Panc1 (cell line): Measurements from ENCODE around the gene TRMT10A. TPM values are rescaled to one million over a fixed set of nuclear protein-coding genes. Genes with fewer than 3 reads are reported as not detected.

ENCODE experiments used
- ATAC-seq: fragments of 200-7000 bp; cut with Tn5 transposase; 2 replicates; pipeline ENCODE4 v1.9.1; 2020; ENCODE audit warnings: mild to moderate bottlenecking, moderate library complexity
- BruUV-seq: library from RNA; stranded (reverse); fragments of 400-500 nt; replicated peaks from 2 replicates; lab custom pipeline; 2021; lab: Mats Ljungman, UMichigan
- CTCF ChIA-PET: fragments of 300-600 bp; sonication (Branson Sonifier 250); formaldehyde crosslinking; loops from one replicate; lab custom pipeline; 2022; ENCODE audit warnings: antibody characterized with exemption; lab: Charles Lee
- POLR2A ChIA-PET: fragments of 300-600 bp; sonication (Branson Sonifier 250); formaldehyde crosslinking; loops from one replicate; lab custom pipeline; 2022; ENCODE audit warnings: antibody characterized with exemption; lab: Charles Lee
- DNase-seq: peaks from one replicate; pipeline ENCODE4 v3.0.0-alpha.2; 2010; ENCODE audit warnings: low read depth, low spot score
- H3K27ac ChIP-seq: 2 replicates; pipeline ENCODE4 v1.5.1; 2011; ENCODE audit warnings: mild to moderate bottlenecking, low read length, inconsistent platforms
- H3K27me3 ChIP-seq: fragments of 200-500 bp; sonication (Bioruptor generic); 2 replicates; pipeline ENCODE4 v1.6.0; 2014; ENCODE audit warnings: low read length, inconsistent platforms; ENCODE audit not compliant: control insufficient read depth, insufficient read depth
- H3K36me3 ChIP-seq: fragments of 200-500 bp; sonication (Bioruptor generic); 2 replicates; pipeline ENCODE4 v1.5.1; 2014; ENCODE audit warnings: inconsistent platforms, mild to moderate bottlenecking, low read length, moderate library complexity; ENCODE audit not compliant: control insufficient read depth, insufficient read depth
- H3K4me1 ChIP-seq: 2 replicates; pipeline ENCODE4 v1.5.1; 2011; ENCODE audit warnings: inconsistent platforms, mild to moderate bottlenecking, low read length, moderate library complexity; ENCODE audit not compliant: control insufficient read depth, insufficient read depth
- H3K4me3 ChIP-seq, 2 experiments: 2 replicates each; pipeline ENCODE4 v1.5.1; 2011 to 2012; ENCODE audit warnings: low read depth in 2 of 2, low read length in 2 of 2, mild to moderate bottlenecking in 2 of 2, inconsistent platforms in 1 of 2, moderate library complexity in 1 of 2
- H3K9me3 ChIP-seq: fragments of 200-500 bp; sonication (Bioruptor generic); 2 replicates; pipeline ENCODE4 v1.5.1; 2014; ENCODE audit warnings: low read depth, mild to moderate bottlenecking, inconsistent platforms, low read length, moderate library complexity; ENCODE audit not compliant: control insufficient read depth, insufficient read depth
- CTCF ChIP-seq: fragments of 450-650 bp; IDR thresholded peaks from 2 replicates; pipeline ENCODE4 v1.5.1; 2017; ENCODE audit warnings: mild to moderate bottlenecking
- POLR2AphosphoS5 ChIP-seq: IDR thresholded peaks from 2 replicates; pipeline ENCODE4 v1.6.1; 2012; ENCODE audit warnings: mild to moderate bottlenecking, low read depth, low read length, moderate library complexity
- SIN3A ChIP-seq: IDR thresholded peaks from 2 replicates; pipeline ENCODE4 v1.6.1; 2012; ENCODE audit warnings: low read depth, mild to moderate bottlenecking, low read length, moderate library complexity, borderline replicate concordance; ENCODE audit not compliant: insufficient read depth
- TCF7L2 ChIP-seq: IDR thresholded peaks from 2 replicates; pipeline ENCODE4 v1.6.1; 2011; ENCODE audit warnings: mild to moderate bottlenecking, low read depth, low read length, inconsistent platforms
- in situ Hi-C: cut with HindIII; loops from 2 replicates; pipeline ENCODE4 v1.10.0; 2016; ENCODE audit warnings: low sequenced_read_pairs, low pct_unique_long_range_greater_than_20kb
- intact Hi-C: fragments of 100-400 bp; cut with micrococcal nuclease; formaldehyde crosslinking; loops from one replicate; pipeline ENCODE4 v1.10.0; 2022; ENCODE audit not compliant: unreplicated experiment
- total RNA-seq: library from RNA; stranded (reverse); gene quantifications from one replicate; pipeline ENCODE4 v1.2.1, GENCODE V29; 2021; ENCODE audit not compliant: unreplicated experiment
- TF ChIP-seq, protein P1 (sequence below), 2 experiments: IDR thresholded peaks; 2 replicates each; pipeline ENCODE4 v1.6.1; 2011 to 2012; ENCODE audit warnings: low read depth in 2 of 2, control low read depth in 1 of 2, low read length in 1 of 2, mild to moderate bottlenecking in 1 of 2, moderate library complexity in 1 of 2; ENCODE audit not compliant: insufficient read depth in 1 of 2

TRMT10A gene
- total RNA-seq, 1 experiment from 2014 or later: 1.4 TPM

GRCh38 chr4:99540277-99540939 is 23.4 kb downstream of the TRMT10A start:
- ATAC-seq: no peak
- Histone ChIP-seq H3K4me3 (no peak overlapping the region), H3K27me3 (no peaks in the 10 kb centered on the region), H3K27ac (no peak overlapping the region), H3K9me3 (no peaks in the 10 kb centered on the region), H3K36me3 (no peaks in the 10 kb centered on the region), H3K4me1 (no peaks in the 10 kb centered on the region)
- ChIA-PET POLR2A (no interaction called here), CTCF (no interaction called here)
- in situ Hi-C loops (no loop called here), intact Hi-C loops (no loop called here)
- no TSS peak for BruUV-seq
- no peak for DNase-seq
- TF ChIP-seq, protein P1, sequence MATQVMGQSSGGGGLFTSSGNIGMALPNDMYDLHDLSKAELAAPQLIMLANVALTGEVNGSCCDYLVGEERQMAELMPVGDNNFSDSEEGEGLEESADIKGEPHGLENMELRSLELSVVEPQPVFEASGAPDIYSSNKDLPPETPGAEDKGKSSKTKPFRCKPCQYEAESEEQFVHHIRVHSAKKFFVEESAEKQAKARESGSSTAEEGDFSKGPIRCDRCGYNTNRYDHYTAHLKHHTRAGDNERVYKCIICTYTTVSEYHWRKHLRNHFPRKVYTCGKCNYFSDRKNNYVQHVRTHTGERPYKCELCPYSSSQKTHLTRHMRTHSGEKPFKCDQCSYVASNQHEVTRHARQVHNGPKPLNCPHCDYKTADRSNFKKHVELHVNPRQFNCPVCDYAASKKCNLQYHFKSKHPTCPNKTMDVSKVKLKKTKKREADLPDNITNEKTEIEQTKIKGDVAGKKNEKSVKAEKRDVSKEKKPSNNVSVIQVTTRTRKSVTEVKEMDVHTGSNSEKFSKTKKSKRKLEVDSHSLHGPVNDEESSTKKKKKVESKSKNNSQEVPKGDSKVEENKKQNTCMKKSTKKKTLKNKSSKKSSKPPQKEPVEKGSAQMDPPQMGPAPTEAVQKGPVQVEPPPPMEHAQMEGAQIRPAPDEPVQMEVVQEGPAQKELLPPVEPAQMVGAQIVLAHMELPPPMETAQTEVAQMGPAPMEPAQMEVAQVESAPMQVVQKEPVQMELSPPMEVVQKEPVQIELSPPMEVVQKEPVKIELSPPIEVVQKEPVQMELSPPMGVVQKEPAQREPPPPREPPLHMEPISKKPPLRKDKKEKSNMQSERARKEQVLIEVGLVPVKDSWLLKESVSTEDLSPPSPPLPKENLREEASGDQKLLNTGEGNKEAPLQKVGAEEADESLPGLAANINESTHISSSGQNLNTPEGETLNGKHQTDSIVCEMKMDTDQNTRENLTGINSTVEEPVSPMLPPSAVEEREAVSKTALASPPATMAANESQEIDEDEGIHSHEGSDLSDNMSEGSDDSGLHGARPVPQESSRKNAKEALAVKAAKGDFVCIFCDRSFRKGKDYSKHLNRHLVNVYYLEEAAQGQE (IDR thresholded peaks at IDR 0.05; ENCODE audit: insufficient read depth in 1 of 2, low read depth in 2 of 2, low read length in 1 of 2): no peak
- TF ChIP-seq SIN3A (no peak), CTCF (no peak), POLR2AphosphoS5 (no peak), TCF7L2 (no peak)

- in situ Hi-C loops (no loop called here), intact Hi-C loops (no loop called here)
- BruUV-seq: no TSS peak
- Histone ChIP-seq H3K9me3 (no peaks in the 10 kb centered on the region), H3K4me1 (no peaks in the 10 kb centered on the region), H3K36me3 (no peaks in the 10 kb centered on the region), H3K4me3 (no peak overlapping the region), H3K27me3 (no peaks in the 10 kb centered on the region), H3K27ac (no peak overlapping the region)
- ATAC-seq (no peak), DNase-seq (no peak)
- POLR2A ChIA-PET: no interaction called here
- CTCF ChIA-PET: no interaction called here
- TF ChIP-seq, protein P1 (IDR thresholded peaks at IDR 0.05; ENCODE audit: insufficient read depth in 1 of 2, low read depth in 2 of 2, low read length in 1 of 2): no peak
- TF ChIP-seq CTCF (no peak), POLR2AphosphoS5 (no peak), TCF7L2 (no peak), SIN3A (no peak)
These were observed 26.2 kb downstream of the TRMT10A start for GRCh38 chr4:99537674-99538073.
